Panc1 (cell line): ENCODE measurements around the gene COL28A1. TPM values are rescaled to one million over a fixed set of nuclear protein-coding genes. Genes with fewer than 3 reads are reported as not detected.

Source experiments
- ATAC-seq: fragments of 200-7000 bp; cut with Tn5 transposase; 2 replicates; pipeline ENCODE4 v1.9.1; 2020; ENCODE audit warnings: mild to moderate bottlenecking, moderate library complexity
- BruUV-seq: library from RNA; stranded (reverse); fragments of 400-500 nt; replicated peaks from 2 replicates; lab custom pipeline; 2021; lab: Mats Ljungman, UMichigan
- CTCF ChIA-PET: fragments of 300-600 bp; sonication (Branson Sonifier 250); formaldehyde crosslinking; loops from one replicate; lab custom pipeline; 2022; ENCODE audit warnings: antibody characterized with exemption; lab: Charles Lee
- POLR2A ChIA-PET: fragments of 300-600 bp; sonication (Branson Sonifier 250); formaldehyde crosslinking; loops from one replicate; lab custom pipeline; 2022; ENCODE audit warnings: antibody characterized with exemption; lab: Charles Lee
- DNase-seq: peaks from one replicate; pipeline ENCODE4 v3.0.0-alpha.2; 2010; ENCODE audit warnings: low read depth, low spot score
- H3K27ac ChIP-seq: 2 replicates; pipeline ENCODE4 v1.5.1; 2011; ENCODE audit warnings: mild to moderate bottlenecking, low read length, inconsistent platforms
- H3K27me3 ChIP-seq: fragments of 200-500 bp; sonication (Bioruptor generic); 2 replicates; pipeline ENCODE4 v1.6.0; 2014; ENCODE audit warnings: low read length, inconsistent platforms; ENCODE audit not compliant: control insufficient read depth, insufficient read depth
- H3K36me3 ChIP-seq: fragments of 200-500 bp; sonication (Bioruptor generic); 2 replicates; pipeline ENCODE4 v1.5.1; 2014; ENCODE audit warnings: inconsistent platforms, mild to moderate bottlenecking, low read length, moderate library complexity; ENCODE audit not compliant: control insufficient read depth, insufficient read depth
- H3K4me1 ChIP-seq: 2 replicates; pipeline ENCODE4 v1.5.1; 2011; ENCODE audit warnings: inconsistent platforms, mild to moderate bottlenecking, low read length, moderate library complexity; ENCODE audit not compliant: control insufficient read depth, insufficient read depth
- H3K4me3 ChIP-seq, 2 experiments: 2 replicates each; pipeline ENCODE4 v1.5.1; 2011 to 2012; ENCODE audit warnings: low read depth in 2 of 2, low read length in 2 of 2, mild to moderate bottlenecking in 2 of 2, inconsistent platforms in 1 of 2, moderate library complexity in 1 of 2
- H3K9me3 ChIP-seq: fragments of 200-500 bp; sonication (Bioruptor generic); 2 replicates; pipeline ENCODE4 v1.5.1; 2014; ENCODE audit warnings: low read depth, mild to moderate bottlenecking, inconsistent platforms, low read length, moderate library complexity; ENCODE audit not compliant: control insufficient read depth, insufficient read depth
- POLR2AphosphoS5 ChIP-seq: IDR thresholded peaks from 2 replicates; pipeline ENCODE4 v1.6.1; 2012; ENCODE audit warnings: mild to moderate bottlenecking, low read depth, low read length, moderate library complexity
- SIN3A ChIP-seq: IDR thresholded peaks from 2 replicates; pipeline ENCODE4 v1.6.1; 2012; ENCODE audit warnings: low read depth, mild to moderate bottlenecking, low read length, moderate library complexity, borderline replicate concordance; ENCODE audit not compliant: insufficient read depth
- TCF7L2 ChIP-seq: IDR thresholded peaks from 2 replicates; pipeline ENCODE4 v1.6.1; 2011; ENCODE audit warnings: mild to moderate bottlenecking, low read depth, low read length, inconsistent platforms
- in situ Hi-C: cut with HindIII; loops from 2 replicates; pipeline ENCODE4 v1.10.0; 2016; ENCODE audit warnings: low sequenced_read_pairs, low pct_unique_long_range_greater_than_20kb
- intact Hi-C: fragments of 100-400 bp; cut with micrococcal nuclease; formaldehyde crosslinking; loops from one replicate; pipeline ENCODE4 v1.10.0; 2022; ENCODE audit not compliant: unreplicated experiment
- total RNA-seq: library from RNA; stranded (reverse); gene quantifications from one replicate; pipeline ENCODE4 v1.2.1, GENCODE V29; 2021; ENCODE audit not compliant: unreplicated experiment
- TF ChIP-seq, protein P1 (sequence below): fragments of 450-650 bp; IDR thresholded peaks from 2 replicates; pipeline ENCODE4 v1.5.1; 2017; ENCODE audit warnings: mild to moderate bottlenecking
- TF ChIP-seq, protein P2 (sequence below), 2 experiments: IDR thresholded peaks; 2 replicates each; pipeline ENCODE4 v1.6.1; 2011 to 2012; ENCODE audit warnings: low read depth in 2 of 2, control low read depth in 1 of 2, low read length in 1 of 2, mild to moderate bottlenecking in 1 of 2, moderate library complexity in 1 of 2; ENCODE audit not compliant: insufficient read depth in 1 of 2

The COL28A1 gene
- total RNA-seq, 1 experiment from 2014 or later: not detected

- H3K27ac ChIP-seq: no peak overlapping the region
- ATAC-seq: no peak
- in situ Hi-C loops: no loop called here
Measured at GRCh38 chr7:7554021-7554432, 18.4 kb upstream of the COL28A1 start.

DNA sequence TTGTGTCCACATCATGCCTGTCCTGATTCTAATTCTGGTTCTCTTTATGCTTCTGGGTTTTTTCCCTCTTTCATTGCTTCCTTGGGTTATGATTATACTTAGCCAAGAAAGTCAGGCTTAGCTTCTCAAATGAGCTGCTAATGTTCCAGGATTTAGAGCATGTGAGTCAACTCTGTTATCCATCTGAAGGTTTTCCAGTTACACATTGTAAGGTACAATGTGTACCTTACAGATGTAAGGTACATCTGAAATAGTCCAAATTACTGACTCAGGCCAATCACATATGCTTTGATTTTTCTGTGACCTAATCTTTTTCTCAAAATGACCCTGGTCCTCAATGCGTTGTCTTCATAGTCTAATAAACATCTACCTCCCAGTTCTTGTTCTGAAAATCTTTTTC is 17.7 kb upstream of the COL28A1 start:
- BruUV-seq: no TSS peak

More at GRCh38 chr7:7554021-7554432, 18.4 kb upstream of the COL28A1 start:
- no TSS peak for BruUV-seq
- no peaks in the 10 kb centered on the region for H3K9me3 ChIP-seq
- intact Hi-C loops: no loop called here
- TF ChIP-seq TCF7L2 (no peak), POLR2AphosphoS5 (no peak)
- TF ChIP-seq, protein P1, sequence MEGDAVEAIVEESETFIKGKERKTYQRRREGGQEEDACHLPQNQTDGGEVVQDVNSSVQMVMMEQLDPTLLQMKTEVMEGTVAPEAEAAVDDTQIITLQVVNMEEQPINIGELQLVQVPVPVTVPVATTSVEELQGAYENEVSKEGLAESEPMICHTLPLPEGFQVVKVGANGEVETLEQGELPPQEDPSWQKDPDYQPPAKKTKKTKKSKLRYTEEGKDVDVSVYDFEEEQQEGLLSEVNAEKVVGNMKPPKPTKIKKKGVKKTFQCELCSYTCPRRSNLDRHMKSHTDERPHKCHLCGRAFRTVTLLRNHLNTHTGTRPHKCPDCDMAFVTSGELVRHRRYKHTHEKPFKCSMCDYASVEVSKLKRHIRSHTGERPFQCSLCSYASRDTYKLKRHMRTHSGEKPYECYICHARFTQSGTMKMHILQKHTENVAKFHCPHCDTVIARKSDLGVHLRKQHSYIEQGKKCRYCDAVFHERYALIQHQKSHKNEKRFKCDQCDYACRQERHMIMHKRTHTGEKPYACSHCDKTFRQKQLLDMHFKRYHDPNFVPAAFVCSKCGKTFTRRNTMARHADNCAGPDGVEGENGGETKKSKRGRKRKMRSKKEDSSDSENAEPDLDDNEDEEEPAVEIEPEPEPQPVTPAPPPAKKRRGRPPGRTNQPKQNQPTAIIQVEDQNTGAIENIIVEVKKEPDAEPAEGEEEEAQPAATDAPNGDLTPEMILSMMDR: no peak
- TF ChIP-seq, protein P2, sequence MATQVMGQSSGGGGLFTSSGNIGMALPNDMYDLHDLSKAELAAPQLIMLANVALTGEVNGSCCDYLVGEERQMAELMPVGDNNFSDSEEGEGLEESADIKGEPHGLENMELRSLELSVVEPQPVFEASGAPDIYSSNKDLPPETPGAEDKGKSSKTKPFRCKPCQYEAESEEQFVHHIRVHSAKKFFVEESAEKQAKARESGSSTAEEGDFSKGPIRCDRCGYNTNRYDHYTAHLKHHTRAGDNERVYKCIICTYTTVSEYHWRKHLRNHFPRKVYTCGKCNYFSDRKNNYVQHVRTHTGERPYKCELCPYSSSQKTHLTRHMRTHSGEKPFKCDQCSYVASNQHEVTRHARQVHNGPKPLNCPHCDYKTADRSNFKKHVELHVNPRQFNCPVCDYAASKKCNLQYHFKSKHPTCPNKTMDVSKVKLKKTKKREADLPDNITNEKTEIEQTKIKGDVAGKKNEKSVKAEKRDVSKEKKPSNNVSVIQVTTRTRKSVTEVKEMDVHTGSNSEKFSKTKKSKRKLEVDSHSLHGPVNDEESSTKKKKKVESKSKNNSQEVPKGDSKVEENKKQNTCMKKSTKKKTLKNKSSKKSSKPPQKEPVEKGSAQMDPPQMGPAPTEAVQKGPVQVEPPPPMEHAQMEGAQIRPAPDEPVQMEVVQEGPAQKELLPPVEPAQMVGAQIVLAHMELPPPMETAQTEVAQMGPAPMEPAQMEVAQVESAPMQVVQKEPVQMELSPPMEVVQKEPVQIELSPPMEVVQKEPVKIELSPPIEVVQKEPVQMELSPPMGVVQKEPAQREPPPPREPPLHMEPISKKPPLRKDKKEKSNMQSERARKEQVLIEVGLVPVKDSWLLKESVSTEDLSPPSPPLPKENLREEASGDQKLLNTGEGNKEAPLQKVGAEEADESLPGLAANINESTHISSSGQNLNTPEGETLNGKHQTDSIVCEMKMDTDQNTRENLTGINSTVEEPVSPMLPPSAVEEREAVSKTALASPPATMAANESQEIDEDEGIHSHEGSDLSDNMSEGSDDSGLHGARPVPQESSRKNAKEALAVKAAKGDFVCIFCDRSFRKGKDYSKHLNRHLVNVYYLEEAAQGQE (IDR thresholded peaks at IDR 0.05; ENCODE audit: insufficient read depth in 1 of 2, low read depth in 2 of 2, low read length in 1 of 2): no peak
- no peak for DNase-seq
- no peaks in the 10 kb centered on the region for H3K4me1 ChIP-seq
- H3K4me3 ChIP-seq: no peak overlapping the region
- POLR2A ChIA-PET: no interaction called here
- H3K27me3 ChIP-seq: no peaks in the 10 kb centered on the region; the same call in 1 of the 2 replicates
- no peaks in the 10 kb centered on the region for H3K36me3 ChIP-seq
- CTCF ChIA-PET: no interaction called here

More for the DNA sequence above, 17.7 kb upstream of the COL28A1 start:
- ATAC-seq (no peak), DNase-seq (no peak)
- H3K4me1 ChIP-seq: no peaks in the 10 kb centered on the region
- H3K27ac ChIP-seq: no peak overlapping the region
- H3K9me3 ChIP-seq: no peaks in the 10 kb centered on the region
- H3K27me3 ChIP-seq: no peaks in the 10 kb centered on the region; the same call in 1 of the 2 replicates
- ChIA-PET CTCF (no interaction called here), POLR2A (no interaction called here)
- no peak overlapping the region for H3K4me3 ChIP-seq
- intact Hi-C loops (no loop called here), in situ Hi-C loops (no loop called here)
- TF ChIP-seq TCF7L2 (no peak), SIN3A (no peak)
- TF ChIP-seq, protein P1: no peak
- no peaks in the 10 kb centered on the region for H3K36me3 ChIP-seq
